H9 (cell line): ENCODE results near the gene MTMR3. TPM values are rescaled to one million over a fixed set of nuclear protein-coding genes. Genes with fewer than 3 reads are reported as not detected.

Source experiments
- DNase-seq: peaks from one replicate; pipeline ENCODE4 v3.0.0-alpha.2; 2017
- H2AFZ ChIP-seq: one replicate; pipeline ENCODE4 v1.6.1; 2013; ENCODE audit warnings: mild to moderate bottlenecking, low read length, control low read depth, moderate library complexity
- H2AK5ac ChIP-seq: 2 replicates; pipeline ENCODE4 v1.6.1; 2013; ENCODE audit warnings: low read length, control low read depth, mixed read lengths; ENCODE audit not compliant: insufficient read length
- H2BK120ac ChIP-seq: one replicate; pipeline ENCODE4 v1.6.1; 2013; ENCODE audit warnings: low read depth, mild to moderate bottlenecking, low read length, control low read depth, inconsistent platforms; ENCODE audit not compliant: poor library complexity, severe bottlenecking
- H2BK12ac ChIP-seq: 2 replicates; pipeline ENCODE4 v1.6.1; 2013; ENCODE audit warnings: low read length, control low read depth, mixed read lengths, low read depth; ENCODE audit not compliant: insufficient read length
- H2BK15ac ChIP-seq: 2 replicates; pipeline ENCODE4 v1.6.1; 2013; ENCODE audit warnings: low read depth, low read length, control low read depth
- H2BK20ac ChIP-seq: one replicate; pipeline ENCODE4 v1.6.1; 2013; ENCODE audit warnings: low read depth, mild to moderate bottlenecking, low read length, control low read depth, inconsistent platforms; ENCODE audit not compliant: poor library complexity, severe bottlenecking
- H2BK5ac ChIP-seq: 2 replicates; pipeline ENCODE4 v1.6.1; 2013; ENCODE audit warnings: low read length, control low read depth, mixed read lengths; ENCODE audit not compliant: insufficient read length
- H3K14ac ChIP-seq: 2 replicates; pipeline ENCODE4 v1.6.1; 2013; ENCODE audit warnings: low read length, control low read depth; ENCODE audit not compliant: insufficient read depth
- H3K18ac ChIP-seq: 2 replicates; pipeline ENCODE4 v1.6.1; 2013; ENCODE audit warnings: low read depth, mild to moderate bottlenecking, mixed read lengths, low read length, control low read depth; ENCODE audit not compliant: insufficient read length
- H3K23ac ChIP-seq: 2 replicates; pipeline ENCODE4 v1.6.1; 2013; ENCODE audit warnings: low read length, control low read depth, mixed read lengths, low read depth; ENCODE audit not compliant: insufficient read length
- H3K23me2 ChIP-seq: 2 replicates; pipeline ENCODE4 v1.6.1; 2013; ENCODE audit warnings: low read depth, mild to moderate bottlenecking, mixed read lengths, low read length, control low read depth; ENCODE audit not compliant: insufficient read length, poor library complexity, severe bottlenecking
- H3K27ac ChIP-seq: 2 replicates; pipeline ENCODE4 v1.5.1; 2013; ENCODE audit warnings: low read length, control low read depth, mixed read lengths, low read depth; ENCODE audit not compliant: insufficient read length
- H3K27me3 ChIP-seq: 2 replicates; pipeline ENCODE4 v1.6.1; 2013; ENCODE audit warnings: low read length, control low read depth, inconsistent platforms; ENCODE audit not compliant: insufficient read depth
- H3K4ac ChIP-seq: 2 replicates; pipeline ENCODE4 v1.6.1; 2013; ENCODE audit warnings: low read depth, mild to moderate bottlenecking, control low read depth, inconsistent platforms, low read length, moderate library complexity
- H3K4me1 ChIP-seq: 2 replicates; pipeline ENCODE4 v1.6.1; 2013; ENCODE audit warnings: low read length, control low read depth, inconsistent platforms; ENCODE audit not compliant: insufficient read depth
- H3K4me2 ChIP-seq: 2 replicates; pipeline ENCODE4 v1.6.1; 2013; ENCODE audit warnings: low read length, control low read depth, mixed read lengths; ENCODE audit not compliant: insufficient read length, insufficient read depth
- H3K56ac ChIP-seq: 2 replicates; pipeline ENCODE4 v1.6.1; 2013; ENCODE audit warnings: low read depth, mild to moderate bottlenecking, mixed read lengths, low read length, control low read depth; ENCODE audit not compliant: insufficient read length
- H3K79me1 ChIP-seq: 2 replicates; pipeline ENCODE4 v1.6.1; 2013; ENCODE audit warnings: low read depth, mild to moderate bottlenecking, moderate library complexity, low read length, control low read depth, inconsistent platforms; ENCODE audit not compliant: insufficient read depth, poor library complexity, severe bottlenecking
- H3K79me2 ChIP-seq: 2 replicates; pipeline ENCODE4 v1.6.1; 2013; ENCODE audit warnings: low read length, control low read depth, inconsistent platforms; ENCODE audit not compliant: insufficient read depth
- H3K9ac ChIP-seq: 2 replicates; pipeline ENCODE4 v1.6.1; 2013; ENCODE audit warnings: low read length, control low read depth, mixed read lengths; ENCODE audit not compliant: insufficient read length; ENCODE audit errors: extremely low read depth
- H3K9me3 ChIP-seq: one replicate; pipeline ENCODE4 v1.6.1; 2013; ENCODE audit warnings: low read depth, low read length, inconsistent platforms; ENCODE audit not compliant: control insufficient read depth
- H3T11ph ChIP-seq: one replicate; pipeline ENCODE4 v1.6.1; 2013; ENCODE audit warnings: mild to moderate bottlenecking, low read length, control low read depth, inconsistent platforms
- H4K20me1 ChIP-seq: one replicate; pipeline ENCODE4 v1.6.1; 2013; ENCODE audit not compliant: control insufficient read depth, insufficient read length, insufficient read depth
- H4K5ac ChIP-seq: 2 replicates; pipeline ENCODE4 v1.6.1; 2013; ENCODE audit warnings: low read depth, mild to moderate bottlenecking, mixed read lengths, low read length, control low read depth; ENCODE audit not compliant: insufficient read length
- H4K8ac ChIP-seq: replicated peaks from 2 replicates; pipeline ENCODE4 v1.6.1; 2013; ENCODE audit warnings: low read length, control low read depth, mixed read lengths, low read depth; ENCODE audit not compliant: insufficient read length
- H4K91ac ChIP-seq: 2 replicates; pipeline ENCODE4 v1.6.1; 2013; ENCODE audit warnings: low read depth, mild to moderate bottlenecking, moderate library complexity, mixed read lengths, low read length, control low read depth; ENCODE audit not compliant: insufficient read length
- H3K27ac Mint-ChIP-seq, 3 experiments: 2 replicates in 2 of 3; 3 replicates in 1 of 3; pipeline ENCODE4 v1.8.0; 2020 to 2021; ENCODE audit warnings: mixed read lengths in 3 of 3, mild to moderate bottlenecking in 1 of 3, moderate library complexity in 1 of 3
- H3K27me3 Mint-ChIP-seq: 2 replicates; pipeline ENCODE4 v1.8.0; 2021; ENCODE audit warnings: low read depth, mild to moderate bottlenecking, moderate library complexity, mixed read lengths
- H3K36me3 Mint-ChIP-seq, 3 experiments: 2 replicates in 2 of 3; 3 replicates in 1 of 3; pipeline ENCODE4 v1.8.0; 2020 to 2021; ENCODE audit warnings: low read depth in 3 of 3, mixed read lengths in 3 of 3; ENCODE audit not compliant: insufficient read depth in 1 of 3
- H3K4me1 Mint-ChIP-seq, 2 experiments: 2 replicates each; pipeline ENCODE4 v1.8.0; 2020; ENCODE audit warnings: mixed read lengths in 2 of 2
- H3K4me3 Mint-ChIP-seq, 2 experiments: 2 replicates in 1 of 2; 3 replicates in 1 of 2; pipeline ENCODE4 v1.8.0; 2020 to 2021; ENCODE audit warnings: mild to moderate bottlenecking in 2 of 2, mixed read lengths in 2 of 2, moderate library complexity in 1 of 2
- H3K9me3 Mint-ChIP-seq, 2 experiments: 2 replicates in 1 of 2; 3 replicates in 1 of 2; pipeline ENCODE4 v1.8.0; 2020; ENCODE audit warnings: mild to moderate bottlenecking in 2 of 2, mixed read lengths in 2 of 2, moderate library complexity in 1 of 2
- WGBS: extraction: QIAGEN DNeasy Blood & Tissue Kit; methylation state at CpG from one replicate; pipeline ENCODE4 v1.1.7; 2013; ENCODE audit warnings: missing lambda C conversion rate, low lambda C conversion rate, mixed read lengths; ENCODE audit not compliant: insufficient read length; ENCODE audit errors: extremely low coverage; 5-methylcytosine and 5-hydroxymethylcytosine counted together
- total RNA-seq: library from RNA; stranded (reverse); gene quantifications from 2 replicates; pipeline ENCODE4 v1.2.1, GENCODE V29; 2021
- TF ChIP-seq, protein P1 (sequence below): fragments of 200-600 bp; sonication (generic); conservative IDR thresholded peaks from 3 replicates; pipeline ENCODE4 v1.8.0; 2021; ENCODE audit warnings: antibody characterized with exemption, mild to moderate bottlenecking

Gene MTMR3
- total RNA-seq, 1 experiment from 2014 or later = 19.8 TPM

DNA sequence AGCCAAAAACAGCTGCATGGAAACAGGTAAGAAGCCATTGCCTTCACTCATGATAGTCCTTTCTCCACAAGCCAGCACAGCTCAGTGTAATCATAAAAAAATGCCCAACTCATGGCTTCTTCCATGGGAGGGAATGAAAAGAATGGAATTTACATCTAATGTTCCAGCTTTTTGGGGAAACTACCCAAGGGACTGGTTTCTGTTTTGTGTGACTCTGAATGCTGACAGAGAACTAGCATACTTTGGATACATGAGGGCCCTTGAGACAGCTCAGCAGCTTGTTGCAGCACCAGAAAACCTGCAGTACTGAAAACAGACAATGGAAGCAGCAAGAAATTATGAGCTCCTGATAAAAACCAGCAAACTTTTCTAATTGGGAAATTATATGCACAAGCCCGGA, 173.0 kb downstream of the MTMR3 start:
- H3K4me3 Mint-ChIP-seq = no peak overlapping the region
- H3K18ac ChIP-seq = no peak overlapping the region
- no peaks in the 10 kb centered on the region for H3K4me1 Mint-ChIP-seq
- H3K79me1 ChIP-seq = no peaks in the 10 kb centered on the region
- no peak overlapping the region for H3K27ac ChIP-seq
- H4K91ac ChIP-seq = no peak overlapping the region
- no CpG with 5 or more reads among the region's 1 CpG for WGBS
- H3K14ac ChIP-seq = no peak overlapping the region
- H4K20me1 ChIP-seq = no peaks in the 10 kb centered on the region
- no peak overlapping the region for H2BK12ac ChIP-seq
- H3K9ac ChIP-seq = no peak overlapping the region
- H3K4ac ChIP-seq = no peak overlapping the region
- H2AFZ ChIP-seq = no peak overlapping the region
- no peak overlapping the region for H3K4me2 ChIP-seq
- no peaks in the 10 kb centered on the region for H3K79me2 ChIP-seq
- no peaks in the 10 kb centered on the region for H3K27me3 ChIP-seq
- no peak overlapping the region for H2BK20ac ChIP-seq
- no peak overlapping the region for H3K23ac ChIP-seq
- H3K4me1 ChIP-seq = no peaks in the 10 kb centered on the region
- 0 out of 2 replicates have a peak, but pooled peaks cover 2% of the 10 kb centered on the region for H3K27me3 Mint-ChIP-seq
- no peaks in the 10 kb centered on the region for H3K23me2 ChIP-seq
- H4K5ac ChIP-seq = no peak overlapping the region
- no peak for DNase-seq
- no peak overlapping the region for H3T11ph ChIP-seq
- peaks cover 19 to 21% of the 10 kb centered on the region in 2 experiments for H3K9me3 Mint-ChIP-seq
- no peaks in the 10 kb centered on the region for H3K9me3 ChIP-seq
- H3K56ac ChIP-seq = no peak overlapping the region
- H2AK5ac ChIP-seq = no peak overlapping the region
- TF ChIP-seq, protein P1, sequence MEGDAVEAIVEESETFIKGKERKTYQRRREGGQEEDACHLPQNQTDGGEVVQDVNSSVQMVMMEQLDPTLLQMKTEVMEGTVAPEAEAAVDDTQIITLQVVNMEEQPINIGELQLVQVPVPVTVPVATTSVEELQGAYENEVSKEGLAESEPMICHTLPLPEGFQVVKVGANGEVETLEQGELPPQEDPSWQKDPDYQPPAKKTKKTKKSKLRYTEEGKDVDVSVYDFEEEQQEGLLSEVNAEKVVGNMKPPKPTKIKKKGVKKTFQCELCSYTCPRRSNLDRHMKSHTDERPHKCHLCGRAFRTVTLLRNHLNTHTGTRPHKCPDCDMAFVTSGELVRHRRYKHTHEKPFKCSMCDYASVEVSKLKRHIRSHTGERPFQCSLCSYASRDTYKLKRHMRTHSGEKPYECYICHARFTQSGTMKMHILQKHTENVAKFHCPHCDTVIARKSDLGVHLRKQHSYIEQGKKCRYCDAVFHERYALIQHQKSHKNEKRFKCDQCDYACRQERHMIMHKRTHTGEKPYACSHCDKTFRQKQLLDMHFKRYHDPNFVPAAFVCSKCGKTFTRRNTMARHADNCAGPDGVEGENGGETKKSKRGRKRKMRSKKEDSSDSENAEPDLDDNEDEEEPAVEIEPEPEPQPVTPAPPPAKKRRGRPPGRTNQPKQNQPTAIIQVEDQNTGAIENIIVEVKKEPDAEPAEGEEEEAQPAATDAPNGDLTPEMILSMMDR = no peak
- no peak overlapping the region for H2BK120ac ChIP-seq
- no peak overlapping the region for H4K8ac ChIP-seq
- H3K27ac Mint-ChIP-seq = no peak overlapping the region
- peaks cover 2 to 9% (median 5%) of the 10 kb centered on the region in 3 experiments; a peak in 6 of 7 replicates for H3K36me3 Mint-ChIP-seq
- H2BK15ac ChIP-seq = no peak overlapping the region
- H2BK5ac ChIP-seq = no peak overlapping the region
